ENCODE results near the gene NHERF1.
A peak's percentile ranks its signal among the peaks of the same experiment; 100 is the strongest.

NHERF1 gene

GRCh38 chr17:74755533-74755932 lies 7.1 kb downstream of the NHERF1 start:
- ATAC-seq (ENCODE audit: low read depth) (no peak), DNase-seq (ENCODE audit: low spot score) (no peak)
- H3K4me1 ChIP-seq (ENCODE audit: insufficient read depth, poor library complexity, severe bottlenecking): peaks cover 36% of the 10 kb centered on the region
- H3K36me3 ChIP-seq (ENCODE audit: low read depth): peaks cover 10% of the 10 kb centered on the region
- no peak for TF ChIP-seq CTCF (IDR thresholded peaks at IDR 0.05; ENCODE audit: poor library complexity, severe bottlenecking)
- H3K27me3 ChIP-seq (ENCODE audit: insufficient read depth, poor library complexity, severe bottlenecking): no peaks in the 10 kb centered on the region
- H3K27ac ChIP-seq (ENCODE audit: poor library complexity, severe bottlenecking): no peak overlapping the region
- no peaks in the 10 kb centered on the region for H3K9me3 ChIP-seq (ENCODE audit: severe bottlenecking)
- no peak overlapping the region for H3K4me3 ChIP-seq (ENCODE audit: severe bottlenecking)

GRCh38 chr17:74756891-74757290 lies 8.5 kb downstream of the NHERF1 start:
- peaks cover 7% of the 10 kb centered on the region for H3K36me3 ChIP-seq (ENCODE audit: low read depth)
- DNase-seq (ENCODE audit: low spot score) (no peak), ATAC-seq (ENCODE audit: low read depth) (no peak)
- H3K4me3 ChIP-seq (ENCODE audit: severe bottlenecking): no peak overlapping the region
- H3K27me3 ChIP-seq (ENCODE audit: insufficient read depth, poor library complexity, severe bottlenecking): no peaks in the 10 kb centered on the region
- H3K27ac ChIP-seq (ENCODE audit: poor library complexity, severe bottlenecking): peak overlapping the region; percentile 76
- H3K4me1 ChIP-seq (ENCODE audit: insufficient read depth, poor library complexity, severe bottlenecking): peaks cover 42% of the 10 kb centered on the region
- H3K9me3 ChIP-seq (ENCODE audit: severe bottlenecking): no peaks in the 10 kb centered on the region
- no peak for TF ChIP-seq CTCF (IDR thresholded peaks at IDR 0.05; ENCODE audit: poor library complexity, severe bottlenecking)

GRCh38 chr17:74757502-74757901 lies 9.1 kb downstream of the NHERF1 start:
- peak overlapping the region; percentile 76 for H3K27ac ChIP-seq (ENCODE audit: poor library complexity, severe bottlenecking)
- no peak for DNase-seq (ENCODE audit: low spot score)
- no peaks in the 10 kb centered on the region for H3K9me3 ChIP-seq (ENCODE audit: severe bottlenecking)
- ATAC-seq (ENCODE audit: low read depth): 0 out of 3 replicates have a peak, but pooled peaks have one; percentile 11
- no peaks in the 10 kb centered on the region for H3K27me3 ChIP-seq (ENCODE audit: insufficient read depth, poor library complexity, severe bottlenecking)
- TF ChIP-seq CTCF (IDR thresholded peaks at IDR 0.05; ENCODE audit: poor library complexity, severe bottlenecking): no peak
- no peak overlapping the region for H3K4me3 ChIP-seq (ENCODE audit: severe bottlenecking)
- H3K4me1 ChIP-seq (ENCODE audit: insufficient read depth, poor library complexity, severe bottlenecking): peaks cover 42% of the 10 kb centered on the region
- peaks cover 5% of the 10 kb centered on the region for H3K36me3 ChIP-seq (ENCODE audit: low read depth)

GRCh38 chr17:74757931-74758847 lies 9.8 kb downstream of the NHERF1 start:
- H3K4me1 ChIP-seq (ENCODE audit: insufficient read depth, poor library complexity, severe bottlenecking): peaks cover 42% of the 10 kb centered on the region
- H3K36me3 ChIP-seq (ENCODE audit: low read depth): no peaks in the 10 kb centered on the region
- H3K27me3 ChIP-seq (ENCODE audit: insufficient read depth, poor library complexity, severe bottlenecking): no peaks in the 10 kb centered on the region
- no peak overlapping the region for H3K4me3 ChIP-seq (ENCODE audit: severe bottlenecking)
- peak overlapping the region; percentile 76 for H3K27ac ChIP-seq (ENCODE audit: poor library complexity, severe bottlenecking)
- no peak for TF ChIP-seq CTCF (IDR thresholded peaks at IDR 0.05; ENCODE audit: poor library complexity, severe bottlenecking)
- H3K9me3 ChIP-seq (ENCODE audit: severe bottlenecking): no peaks in the 10 kb centered on the region
- no peak for DNase-seq (ENCODE audit: low spot score)
- ATAC-seq (ENCODE audit: low read depth): peak; percentile 24; the same call in 2 of the 3 replicates

GRCh38 chr17:74758848-74759168 lies 10.4 kb downstream of the NHERF1 start:
- Histone ChIP-seq H3K27me3 (ENCODE audit: insufficient read depth, poor library complexity, severe bottlenecking) (no peaks in the 10 kb centered on the region), H3K36me3 (ENCODE audit: low read depth) (no peaks in the 10 kb centered on the region), H3K4me3 (ENCODE audit: severe bottlenecking) (no peak overlapping the region), H3K27ac (ENCODE audit: poor library complexity, severe bottlenecking) (peak overlapping the region; percentile 76), H3K4me1 (ENCODE audit: insufficient read depth, poor library complexity, severe bottlenecking) (peaks cover 42% of the 10 kb centered on the region), H3K9me3 (ENCODE audit: severe bottlenecking) (no peaks in the 10 kb centered on the region)
- DNase-seq (ENCODE audit: low spot score) (no peak), ATAC-seq (ENCODE audit: low read depth) (peak; percentile 61)
- no peak for TF ChIP-seq CTCF (IDR thresholded peaks at IDR 0.05; ENCODE audit: poor library complexity, severe bottlenecking)
